NCI-H2196 (cell line): ENCODE measurements around the gene C5.
A peak's percentile ranks its signal among the peaks of the same experiment; 100 is the strongest.
"Not testable (repeated sequence)": the region's sequence is repeated elsewhere in the genome, so short reads cannot be mapped to it uniquely, and the experiment has no call there.

Experiments
- DNase-seq: peaks from one replicate; lab custom pipeline; 2025; ENCODE audit not compliant: unreplicated experiment; lab: John Stamatoyannopoulos, UW

Gene C5

DNA sequence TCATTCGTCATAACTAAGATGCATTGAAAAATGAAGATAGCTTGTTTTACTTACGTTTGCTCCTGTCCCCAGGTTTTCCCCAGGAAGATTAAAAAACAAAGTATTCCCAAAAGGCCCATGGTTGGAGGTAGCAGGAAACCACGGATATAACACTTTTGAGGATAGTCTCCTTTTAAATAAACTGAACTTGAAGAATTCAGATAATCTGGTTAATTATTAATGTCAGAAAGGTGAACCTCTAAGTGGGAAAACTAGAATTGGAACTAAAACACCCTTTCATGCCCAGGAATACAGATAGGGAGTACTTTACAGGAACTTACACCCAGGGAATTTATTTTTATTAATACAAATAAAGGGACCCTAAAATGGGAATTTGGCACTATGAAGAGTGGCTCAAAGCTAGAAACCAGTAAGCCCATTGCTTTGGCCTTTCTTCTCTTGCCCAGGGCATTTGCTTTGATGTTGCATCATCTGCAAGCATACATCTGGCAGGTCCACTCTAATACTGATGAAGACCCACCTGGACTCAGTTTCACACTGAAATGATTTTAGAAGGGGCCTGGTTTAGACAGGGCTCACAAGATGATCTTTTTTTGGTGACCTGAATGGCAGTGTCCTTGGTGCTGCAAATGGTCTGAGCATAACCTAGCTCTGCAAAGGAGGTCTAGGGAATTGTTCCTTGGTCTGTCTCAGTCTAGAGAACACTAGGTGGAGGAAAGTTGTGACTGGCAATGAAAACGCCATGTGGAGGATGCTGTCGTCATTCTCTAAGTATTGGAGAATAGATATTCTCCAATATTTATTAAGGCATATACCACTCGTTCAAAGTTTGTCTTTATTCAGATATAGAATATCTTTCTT lies at the start of gene C5:
Gene C5 (minus strand): TSS at position 148 of the 861 bp plus-strand sequence. CDS start 29 bp downstream, at position 119.
- no peak for DNase-seq

DNA sequence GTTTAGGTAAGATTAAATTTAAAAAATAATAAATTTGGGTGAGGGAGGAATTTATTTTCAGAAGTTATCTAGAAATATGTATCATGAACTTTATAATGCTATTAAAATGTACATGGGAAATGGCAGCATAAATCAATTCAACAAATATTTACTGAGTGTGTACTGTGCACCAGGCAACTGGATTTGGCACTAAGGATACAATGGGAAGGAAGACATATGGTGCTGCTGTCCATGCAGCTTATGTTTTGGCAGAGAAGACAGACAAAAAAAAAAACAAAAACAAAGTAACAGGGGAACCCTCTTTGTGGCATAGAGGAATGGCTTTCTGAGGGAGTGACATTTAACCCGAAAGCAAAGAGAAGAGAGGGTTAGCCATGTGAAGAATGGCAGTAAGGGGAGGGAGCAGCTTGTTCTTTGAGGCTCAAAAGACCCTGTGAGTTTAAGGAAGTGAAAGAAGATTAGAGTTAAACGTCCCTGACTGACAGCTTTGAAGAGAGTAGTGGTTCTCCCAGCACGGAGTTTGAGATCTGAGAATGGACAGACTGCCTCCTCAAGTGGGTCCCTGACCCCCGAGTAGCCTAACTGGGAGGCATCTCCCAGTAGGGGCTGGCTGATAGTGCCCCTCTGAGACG lies 48.6 kb upstream of the C5 start:
- no peak for DNase-seq

DNA sequence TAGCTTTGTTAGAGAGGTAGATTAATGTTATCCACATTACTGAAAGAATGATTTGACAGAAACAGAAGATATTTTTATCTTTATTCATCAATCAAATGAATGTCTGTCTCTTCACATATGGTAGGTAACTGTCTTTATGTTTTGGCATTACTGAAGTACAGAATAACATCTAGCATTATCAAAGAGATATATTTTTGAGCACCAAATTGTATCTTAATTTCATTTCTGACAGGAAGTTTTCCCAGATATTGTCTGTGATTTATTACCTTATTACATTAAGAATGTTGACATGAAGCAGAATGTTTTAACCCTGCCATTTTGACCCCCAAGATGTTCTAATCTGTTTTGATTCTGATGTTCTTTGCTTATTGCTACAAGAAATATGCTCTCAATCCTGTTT lies 45.0 kb upstream of the C5 start:
- no peak for DNase-seq

DNA sequence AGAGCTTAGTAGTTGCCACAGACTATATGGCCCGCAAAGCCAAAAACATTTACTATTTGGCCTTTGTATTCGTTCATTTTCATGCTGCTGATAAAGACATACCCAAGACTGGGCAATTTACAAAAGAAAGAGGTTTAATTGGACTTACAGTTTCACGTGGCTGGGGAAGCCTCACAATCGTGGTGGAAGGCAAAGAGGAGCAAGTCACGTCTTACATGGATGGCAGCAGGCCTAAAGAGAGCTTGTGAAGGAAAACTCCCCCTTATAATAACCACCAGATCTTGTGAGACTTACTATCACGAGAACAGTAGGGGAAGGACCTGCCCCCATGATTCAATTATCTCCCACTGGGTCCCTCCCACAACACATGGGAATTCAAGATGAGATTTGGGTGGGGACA lies 40.7 kb upstream of the C5 start:
- DNase-seq: not testable (repeated sequence)

DNA sequence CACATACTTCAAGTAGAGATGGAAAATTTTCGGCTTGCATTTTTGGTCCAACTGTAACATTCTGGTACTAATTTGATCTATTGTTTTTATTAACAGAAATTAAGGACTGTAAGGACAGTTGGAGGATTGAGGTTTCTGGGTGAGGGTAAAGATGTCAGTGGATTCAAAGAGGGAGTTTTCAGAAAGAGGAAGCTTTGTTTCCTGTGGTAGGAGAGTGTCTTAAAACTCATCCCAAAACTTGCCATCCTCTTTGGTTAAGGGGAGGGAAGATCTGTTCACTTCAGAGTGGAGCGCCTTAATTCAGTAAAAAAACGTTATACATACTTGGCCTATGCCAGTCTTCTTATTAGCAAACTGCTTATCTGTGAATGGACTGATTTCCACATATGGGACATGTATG lies 38.5 kb upstream of the C5 start:
- no peak for DNase-seq

DNA sequence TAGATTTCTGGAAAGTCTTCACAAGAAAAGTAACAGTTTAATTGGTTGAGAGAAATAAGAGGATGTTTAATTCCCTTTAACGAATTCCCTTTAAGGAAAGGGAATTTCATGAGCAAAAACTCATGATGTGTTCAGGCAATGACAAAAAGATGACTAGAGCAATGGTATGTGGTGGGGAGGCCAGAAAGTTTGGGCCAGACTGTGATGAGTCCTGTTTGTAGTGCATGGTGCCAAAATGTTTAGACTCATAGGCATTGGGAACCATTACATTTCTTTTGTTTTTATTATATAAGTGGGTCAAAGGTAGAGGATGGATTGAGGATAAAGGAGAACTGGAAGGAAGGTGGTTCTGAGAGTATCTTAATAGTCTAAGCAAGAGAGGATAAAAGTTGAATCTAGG lies 35.6 kb upstream of the C5 start:
- no peak for DNase-seq

DNA sequence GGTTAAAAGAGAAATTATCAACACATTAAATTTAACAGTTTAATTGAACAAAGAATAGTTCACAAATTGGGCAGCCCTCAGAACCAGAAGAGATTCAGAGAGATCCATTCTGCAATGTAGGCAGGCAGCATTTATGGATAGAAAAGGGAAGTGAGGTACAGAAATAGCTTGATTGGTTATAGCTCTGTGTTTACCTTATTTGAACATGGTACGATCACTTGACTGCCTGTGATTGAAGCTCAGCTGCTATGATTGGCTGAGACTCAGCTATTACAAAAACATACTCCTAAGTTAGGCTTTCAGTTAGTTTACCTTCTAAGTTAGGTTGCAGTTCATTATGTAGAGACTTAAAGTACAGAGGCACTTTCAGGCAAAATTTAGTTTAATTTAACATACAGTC lies 32.0 kb upstream of the C5 start:
- DNase-seq: no peak

DNA sequence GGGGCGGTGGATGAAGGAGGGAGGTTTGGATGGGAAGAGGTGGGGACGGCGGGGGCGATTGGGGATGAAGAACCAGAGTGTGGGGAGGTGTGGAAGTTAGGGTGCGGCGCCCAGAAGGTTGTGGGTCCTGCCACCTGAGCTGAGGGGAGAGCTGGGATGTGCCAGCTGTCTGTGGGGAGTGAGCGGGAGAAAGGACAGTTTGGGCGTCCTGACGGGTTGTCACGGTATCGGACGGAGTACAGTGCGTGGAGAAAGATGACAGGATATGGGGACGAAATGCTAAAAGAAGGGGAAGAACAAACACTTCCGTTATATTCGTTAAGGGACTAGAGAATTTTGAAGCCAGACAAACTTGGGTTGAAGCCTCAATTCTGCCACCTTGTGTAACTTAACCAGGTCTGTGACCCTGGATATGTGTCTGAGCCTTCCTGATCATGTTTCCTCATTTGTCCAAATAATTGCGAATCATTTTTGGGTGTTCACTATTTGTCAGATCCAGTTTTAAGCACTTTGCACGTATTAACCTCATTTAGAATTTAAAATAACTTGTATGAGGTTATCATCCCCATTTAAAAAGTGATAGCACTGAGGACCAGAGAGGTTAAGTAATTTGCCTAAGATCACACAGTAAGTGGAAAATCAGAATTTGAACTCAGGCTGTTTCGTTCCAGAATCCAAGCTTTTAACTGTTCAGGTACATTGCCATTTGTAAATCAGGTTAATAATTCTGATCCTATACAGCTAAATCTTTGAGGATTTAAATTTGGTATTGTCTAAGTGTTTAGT lies 25.4 kb upstream of the C5 start:
- DNase-seq: peak; percentile 72

DNA sequence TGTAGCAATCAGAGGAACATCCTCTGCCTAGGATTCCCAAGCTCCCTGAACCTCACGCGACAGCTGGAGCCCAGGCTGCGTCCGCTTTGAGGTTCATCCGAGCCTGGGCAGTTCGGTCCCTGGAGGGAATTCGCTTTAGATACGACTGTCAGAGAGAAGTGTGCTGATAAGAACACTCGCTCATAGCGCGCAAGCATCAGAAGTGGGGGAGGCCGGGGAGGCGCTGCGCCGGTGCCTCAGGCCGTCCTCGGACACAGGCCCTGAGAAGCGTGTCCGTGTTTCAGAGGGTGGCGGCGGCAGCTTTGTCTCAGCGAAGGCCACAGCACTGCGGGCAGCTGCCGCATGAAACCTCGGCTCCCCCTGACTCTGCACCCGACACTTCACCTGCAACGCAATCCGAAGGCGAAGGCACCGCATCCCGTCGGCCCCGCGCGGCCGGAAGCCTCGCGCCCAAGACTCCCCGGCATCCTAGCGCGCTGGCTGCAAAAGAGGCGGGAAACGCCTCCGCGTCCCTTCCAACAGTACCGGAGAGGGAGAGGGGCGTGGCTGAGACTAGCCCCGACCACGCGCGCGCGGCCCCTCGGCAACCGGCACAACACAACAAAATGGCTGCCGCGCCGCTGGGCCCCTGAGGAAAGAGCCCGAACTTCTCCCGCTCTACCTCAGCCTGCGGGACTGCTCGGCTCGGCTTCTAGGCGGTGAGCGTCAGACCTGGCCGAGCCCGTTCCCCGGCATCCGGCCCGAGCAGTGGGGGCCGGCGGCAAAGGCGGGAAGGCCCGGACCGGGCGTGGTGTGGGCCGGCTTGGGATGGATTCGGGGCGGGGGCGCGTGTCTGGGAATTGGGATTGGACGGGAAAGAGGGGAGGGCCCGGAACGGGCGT lies 24.5 kb upstream of the C5 start, which contains the start of gene CNTRL:
Gene CNTRL (plus strand): TSS at position 586 of the 881 bp plus-strand sequence. CDS start 13,372 bp downstream, outside the sequence.
- DNase-seq: peak; percentile 94

DNA sequence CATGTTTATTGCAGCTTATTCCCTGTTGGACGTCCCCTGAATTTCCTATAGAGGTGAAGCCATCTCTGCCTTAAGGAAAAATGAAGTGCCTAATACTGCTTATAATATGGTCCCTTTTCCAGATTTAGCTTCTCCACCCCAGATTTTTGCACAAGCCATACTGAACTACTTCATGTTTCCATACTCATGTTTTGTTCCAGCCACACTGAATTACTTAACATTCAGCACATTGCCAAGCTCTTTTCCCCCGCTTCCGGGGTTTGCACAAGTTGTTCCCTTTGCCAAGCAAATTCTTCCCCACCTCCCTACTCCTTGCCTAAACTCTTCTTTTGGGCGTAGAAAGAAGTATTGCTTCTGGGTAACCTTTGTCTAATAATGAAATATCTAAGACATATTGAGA lies 23.0 kb upstream of the C5 start:
- peak; percentile 5 for DNase-seq

DNA sequence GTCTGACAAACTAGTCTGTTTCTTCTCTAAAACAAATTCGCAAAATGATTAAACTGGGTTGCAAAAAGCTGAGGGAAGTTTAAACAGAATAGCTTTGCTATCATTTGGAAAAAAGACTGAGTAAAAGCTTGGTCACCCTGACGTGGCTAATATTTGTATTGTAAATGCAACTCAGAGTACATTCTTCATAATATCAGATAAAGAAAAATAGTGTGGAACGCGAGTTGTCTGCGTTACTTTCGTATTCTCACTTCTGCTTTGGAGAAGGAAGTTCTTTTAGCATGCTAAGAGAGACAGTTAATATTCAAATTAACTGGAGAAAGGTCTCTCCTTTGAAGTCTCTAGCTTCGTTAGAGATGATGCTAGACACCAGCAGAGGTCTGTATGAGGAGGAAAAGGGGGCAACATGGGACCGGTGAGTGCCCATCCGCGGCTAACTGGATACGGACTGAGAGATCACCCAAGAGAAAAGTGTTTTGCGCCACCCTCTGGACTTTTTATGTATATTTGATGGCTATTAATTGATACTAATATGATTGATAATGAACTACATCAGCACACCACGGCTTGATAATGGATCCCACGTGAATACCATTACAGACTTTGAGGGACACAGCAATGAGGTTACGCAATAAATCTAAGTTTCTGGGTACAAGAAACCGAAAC lies 21.8 kb upstream of the C5 start:
- peak; percentile 30 for DNase-seq

DNA sequence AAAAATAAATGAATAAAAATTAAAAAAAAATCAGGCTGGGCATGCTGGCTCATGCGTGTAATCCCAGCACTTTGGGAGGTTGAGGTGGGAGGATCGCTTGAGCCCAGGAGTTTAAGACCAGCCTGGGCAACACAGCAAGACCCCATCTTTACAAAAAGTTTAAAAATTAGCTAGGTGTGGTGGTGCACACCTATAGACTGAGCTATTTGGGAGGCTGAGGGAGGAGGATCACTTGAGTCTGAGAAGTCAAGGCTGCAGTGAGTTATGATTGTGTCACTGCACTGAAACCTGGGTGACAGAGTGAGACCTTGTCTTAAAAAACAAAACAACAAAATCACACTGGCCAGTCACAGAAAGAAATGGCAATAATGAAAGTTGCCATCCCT lies 21.3 kb upstream of the C5 start:
- no peak for DNase-seq

DNA sequence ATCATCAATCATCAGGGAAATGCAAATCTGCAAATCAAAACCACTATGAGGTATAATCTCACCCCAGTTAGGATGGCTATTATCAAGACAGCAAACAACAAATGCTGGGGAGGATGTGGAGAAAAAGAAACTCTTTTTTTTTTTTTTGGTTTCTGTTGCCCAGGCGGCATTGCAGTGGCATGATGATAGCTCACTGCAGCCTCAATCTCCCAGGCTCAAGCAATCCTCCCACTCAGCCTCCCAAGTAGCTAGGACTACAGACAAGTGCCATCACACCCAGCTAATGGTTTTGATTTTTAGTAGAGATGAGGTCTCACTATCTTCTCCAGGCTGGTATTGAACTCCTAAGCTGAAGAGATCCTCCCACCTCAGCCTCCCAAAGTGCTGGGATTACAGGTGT lies 19.3 kb upstream of the C5 start:
- DNase-seq: no peak

DNA sequence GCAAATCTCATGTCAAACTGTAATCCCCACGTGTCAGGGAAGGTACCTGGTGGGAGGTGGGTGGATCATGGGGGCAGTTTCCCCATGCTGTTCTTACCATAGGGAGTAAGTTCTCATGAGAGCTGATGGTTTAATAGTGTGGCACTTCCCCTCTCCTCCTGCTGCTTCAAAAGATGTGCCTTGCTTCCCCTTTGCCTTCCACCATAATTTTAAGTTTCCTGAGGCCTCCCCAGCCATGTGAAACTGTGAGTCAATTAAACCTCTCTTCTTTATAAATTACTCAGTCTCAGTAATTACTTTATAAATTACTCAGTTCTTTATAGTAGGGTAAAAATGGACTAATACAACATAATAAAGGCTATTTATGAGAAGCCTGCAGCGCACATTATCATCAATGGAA lies 17.6 kb upstream of the C5 start:
- no peak for DNase-seq

DNA sequence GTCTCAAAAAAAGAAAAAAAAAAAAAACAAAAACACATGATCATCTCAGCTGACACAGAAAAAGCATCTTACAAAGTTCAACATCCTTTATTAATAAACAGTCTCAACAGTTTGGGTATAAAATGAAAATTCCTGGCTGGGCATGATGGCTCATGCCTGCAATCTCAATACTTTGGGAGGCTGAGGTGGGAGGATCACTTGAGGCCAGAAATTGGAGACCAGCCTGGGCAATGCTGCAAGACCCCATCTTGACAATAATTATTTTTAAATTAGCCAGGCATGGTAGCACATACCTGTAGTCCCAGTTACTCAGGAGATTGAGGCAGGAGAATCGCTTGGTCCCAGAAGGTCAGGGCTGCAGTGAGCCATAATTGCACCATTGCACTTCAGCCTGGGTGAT lies 16.8 kb upstream of the C5 start:
- no peak for DNase-seq

DNA sequence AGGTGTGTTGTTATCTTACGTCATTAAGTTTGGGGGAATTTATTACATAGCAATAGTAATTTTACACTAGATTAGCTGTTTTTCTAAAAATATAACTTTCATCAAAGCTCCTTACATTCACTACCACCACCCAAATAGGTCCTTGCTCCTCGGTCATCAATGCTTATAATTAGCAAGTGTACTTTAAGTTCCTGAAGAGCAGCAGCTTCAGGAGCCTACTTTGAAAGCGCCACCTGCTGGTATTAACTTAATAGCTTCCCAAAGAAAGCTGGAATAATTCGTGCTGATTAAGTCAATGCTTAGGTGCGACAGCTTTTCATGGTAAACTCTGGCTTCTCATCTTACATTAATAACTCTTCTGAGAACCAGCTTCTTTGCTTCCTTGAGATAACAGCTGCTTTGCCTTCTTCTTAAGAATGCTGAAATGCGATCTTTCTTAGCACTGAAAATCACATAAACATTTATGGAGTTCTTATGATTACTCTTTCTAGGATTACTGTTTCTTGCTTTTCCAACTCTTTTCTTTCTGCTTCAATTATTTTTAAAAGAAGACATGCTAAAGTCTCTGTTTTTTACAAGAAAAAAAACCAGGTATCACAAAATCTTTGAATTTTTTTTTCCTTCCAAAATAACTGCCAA lies 10.0 kb upstream of the C5 start:
- DNase-seq: peak; percentile 73

DNA sequence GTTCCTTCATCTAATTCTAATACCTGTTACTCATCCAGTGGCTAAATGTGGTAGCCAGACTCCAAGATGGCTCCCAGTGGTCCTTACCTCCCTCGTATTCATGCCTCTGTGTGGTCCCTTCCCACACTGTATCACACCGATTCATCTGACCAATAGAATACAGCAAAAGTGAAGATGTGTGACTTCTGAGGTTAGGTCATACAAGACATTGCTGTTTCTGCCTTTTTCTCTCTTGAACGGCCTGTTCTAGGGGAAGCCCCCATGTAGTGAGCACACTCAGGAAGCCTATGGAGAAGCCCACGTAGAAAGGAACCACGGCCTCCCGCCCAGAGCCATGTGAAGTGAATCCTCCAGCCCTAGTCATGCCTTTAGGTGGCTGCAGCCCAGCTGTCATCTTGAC lies 9.4 kb upstream of the C5 start:
- DNase-seq: no peak

DNA sequence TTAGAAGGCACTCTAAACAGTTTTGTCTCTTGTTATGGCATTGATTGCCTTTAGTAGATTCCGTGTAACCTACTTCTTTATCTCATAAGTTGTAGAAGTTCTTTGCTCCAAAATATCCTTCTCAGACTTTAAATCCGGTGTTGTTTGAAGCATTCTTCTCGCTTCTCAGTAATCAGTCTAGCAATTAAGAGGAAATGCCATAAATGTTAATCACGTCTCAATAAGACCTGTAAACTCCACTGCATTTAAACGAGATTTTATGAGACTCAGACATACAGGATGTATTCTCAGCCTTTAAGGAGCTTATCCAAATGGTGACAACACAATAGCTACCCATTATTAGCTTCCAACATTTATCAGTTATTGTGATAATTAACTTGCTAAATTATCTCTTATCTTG lies 7.7 kb upstream of the C5 start:
- no peak for DNase-seq

DNA sequence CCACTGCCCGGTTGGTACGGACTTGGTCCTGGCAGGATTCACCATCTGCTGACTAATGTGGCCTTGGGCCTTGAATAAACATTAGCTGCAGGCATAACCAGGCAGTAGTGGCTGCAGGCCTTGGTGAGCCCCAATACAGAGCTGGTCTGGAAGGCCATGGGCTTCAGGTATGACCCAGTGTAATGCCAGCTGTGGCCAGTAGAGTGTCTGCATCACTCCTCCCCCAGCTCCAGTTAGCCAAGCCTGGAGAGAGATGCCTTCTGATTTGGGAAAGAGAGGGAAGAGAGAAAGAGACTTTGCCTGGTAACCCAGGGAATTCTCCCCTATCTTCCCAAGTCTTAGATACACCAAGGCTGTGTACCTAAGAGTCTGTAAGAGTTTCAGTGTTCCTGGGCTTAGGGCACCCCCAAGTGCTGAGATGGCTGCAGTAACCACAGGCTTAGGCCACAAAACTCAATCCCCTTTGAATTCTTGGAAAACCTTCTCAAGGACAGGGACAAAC lies 5.6 kb upstream of the C5 start:
- DNase-seq: no peak

DNA sequence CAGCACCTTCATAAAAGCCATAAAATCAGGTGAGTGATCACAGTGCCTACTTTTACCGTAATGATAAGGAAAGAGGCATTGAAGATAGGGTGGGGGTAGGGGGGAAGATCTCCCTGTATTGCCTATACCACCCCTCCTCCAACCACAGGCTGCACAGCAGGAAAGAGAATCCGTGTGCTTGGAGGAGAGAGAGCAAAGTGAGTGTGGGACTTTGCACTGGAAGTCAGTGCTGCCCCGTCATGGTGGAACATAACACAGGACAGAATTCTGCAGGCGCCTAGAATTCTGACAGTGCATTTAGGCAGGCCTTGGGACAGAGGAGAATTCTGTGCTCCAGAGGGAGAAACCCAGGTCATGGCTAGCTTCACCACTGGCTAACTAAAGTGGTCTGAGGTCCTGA lies 3.5 kb upstream of the C5 start:
- no peak for DNase-seq
